Measurements from ENCODE around the gene ALDH1A2. TPM values are rescaled to one million over a fixed set of nuclear protein-coding genes. Genes with fewer than 3 reads are reported as not detected.

Gene ALDH1A2
- total RNA-seq, 1 donor from 2014 or later = 14.0 TPM

DNA sequence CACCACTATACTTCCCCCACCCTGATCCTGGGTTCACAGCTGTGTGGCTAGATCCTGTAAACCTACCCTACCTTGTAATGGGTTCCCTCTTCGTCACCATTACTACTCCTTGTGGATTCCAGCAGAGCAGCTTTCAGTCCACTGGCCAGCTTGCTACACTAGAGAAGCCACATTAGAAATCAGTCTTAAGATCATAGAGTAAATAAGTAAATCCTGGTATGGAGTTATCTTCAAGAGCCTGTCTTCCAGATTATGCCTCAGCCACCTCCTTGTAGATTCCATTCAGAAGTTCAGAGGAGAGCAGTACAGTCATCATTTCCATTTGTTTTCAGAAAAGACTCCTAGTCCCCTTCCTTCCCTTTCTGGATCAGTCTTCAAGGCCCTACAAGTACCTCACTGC, 123.7 kb downstream of the ALDH1A2 start:
- no peak for TF ChIP-seq CTCF (IDR thresholded peaks at IDR 0.05; ENCODE audit: borderline replicate concordance)
- H3K4me3 ChIP-seq = no peak overlapping the region
- no peak for DNase-seq
- intact Hi-C loops (cut with micrococcal nuclease) = loop anchor here (10.0 kb wide), 1 partner anchor 47 kb away; no protein-coding TSS in a partner anchor
- no peaks in the 10 kb centered on the region for H3K4me1 ChIP-seq
- no peaks in the 10 kb centered on the region for H3K27me3 ChIP-seq (ENCODE audit: low read depth)
- no peak overlapping the region for H3K27ac ChIP-seq (replicated peaks)
- no peaks in the 10 kb centered on the region for H3K36me3 ChIP-seq
- H3K9me3 ChIP-seq (replicated peaks) = no peaks in the 10 kb centered on the region

- H3K27me3 ChIP-seq (ENCODE audit: low read depth) = no peaks in the 10 kb centered on the region
- H3K9me3 ChIP-seq (replicated peaks) = peaks cover 6% of the 10 kb centered on the region
- intact Hi-C loops (cut with micrococcal nuclease) = no loop called here
- TF ChIP-seq CTCF (IDR thresholded peaks at IDR 0.05; ENCODE audit: borderline replicate concordance) = no peak
- no peaks in the 10 kb centered on the region for H3K36me3 ChIP-seq
- no peaks in the 10 kb centered on the region for H3K4me1 ChIP-seq
- no peak overlapping the region for H3K4me3 ChIP-seq
- DNase-seq = no peak
- H3K27ac ChIP-seq (replicated peaks) = no peak overlapping the region
These were observed 133.2 kb downstream of the ALDH1A2 start for GRCh38 chr15:57932348-57932747.

- intact Hi-C loops (cut with micrococcal nuclease) = no loop called here
- Histone ChIP-seq H3K27ac (replicated peaks) (no peak overlapping the region), H3K27me3 (ENCODE audit: low read depth) (no peaks in the 10 kb centered on the region), H3K4me3 (no peak overlapping the region), H3K36me3 (no peaks in the 10 kb centered on the region), H3K9me3 (replicated peaks) (peaks cover 6% of the 10 kb centered on the region), H3K4me1 (no peaks in the 10 kb centered on the region)
- no peak for TF ChIP-seq CTCF (IDR thresholded peaks at IDR 0.05; ENCODE audit: borderline replicate concordance)
- DNase-seq = no peak
These were observed 133.9 kb downstream of the ALDH1A2 start for GRCh38 chr15:57931570-57931969.

GRCh38 chr15:57927091-57927631, 138.3 kb downstream of the ALDH1A2 start:
- intact Hi-C loops (cut with micrococcal nuclease) = no loop called here
- Histone ChIP-seq H3K9me3 (replicated peaks) (no peaks in the 10 kb centered on the region), H3K4me3 (no peak overlapping the region), H3K36me3 (no peaks in the 10 kb centered on the region), H3K27me3 (ENCODE audit: low read depth) (no peaks in the 10 kb centered on the region), H3K27ac (replicated peaks) (no peak overlapping the region), H3K4me1 (peaks cover 30% of the 10 kb centered on the region)
- no peak for TF ChIP-seq CTCF (IDR thresholded peaks at IDR 0.05; ENCODE audit: borderline replicate concordance)
- DNase-seq = no peak

GRCh38 chr15:57925650-57926049, 139.9 kb downstream of the ALDH1A2 start:
- DNase-seq = no peak

More at GRCh38 chr15:57925650-57926049, 139.9 kb downstream of the ALDH1A2 start:
- H3K27me3 ChIP-seq (ENCODE audit: low read depth) = no peaks in the 10 kb centered on the region
- H3K4me3 ChIP-seq = no peak overlapping the region
- no peaks in the 10 kb centered on the region for H3K36me3 ChIP-seq
- no peak for TF ChIP-seq CTCF (IDR thresholded peaks at IDR 0.05; ENCODE audit: borderline replicate concordance)
- H3K9me3 ChIP-seq (replicated peaks) = no peaks in the 10 kb centered on the region
- intact Hi-C loops (cut with micrococcal nuclease) = no loop called here
- peaks cover 45% of the 10 kb centered on the region for H3K4me1 ChIP-seq
- no peak overlapping the region for H3K27ac ChIP-seq (replicated peaks)

Data from left ventricle myocardium inferior (tissue), 1 donor.